ENCODE results near the gene AHDC1.

The AHDC1 gene

DNA sequence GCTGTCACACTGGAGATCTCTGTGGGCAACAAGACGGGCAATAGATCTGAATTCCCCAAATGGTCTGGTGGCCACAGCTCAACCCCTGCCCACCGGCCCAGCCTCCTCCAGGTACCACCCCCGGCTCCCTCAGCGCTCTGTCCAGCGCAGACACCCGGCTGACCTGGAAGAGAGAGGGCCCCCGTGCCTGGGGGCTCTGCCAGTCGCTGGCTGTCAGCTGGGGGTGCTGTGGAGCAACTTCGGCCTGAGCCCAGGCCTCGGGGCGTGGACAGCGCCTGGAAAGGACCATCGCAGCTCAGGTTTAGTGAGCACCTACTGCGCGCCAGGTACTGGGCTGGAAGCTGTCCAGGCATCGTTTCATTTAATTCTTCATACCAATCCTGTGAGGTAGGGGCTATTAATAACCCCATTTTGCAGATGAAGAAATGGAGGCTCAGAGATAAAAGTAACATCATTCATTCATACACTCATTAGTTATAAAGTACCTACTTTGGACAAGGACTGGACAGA, 51.0 kb downstream of the AHDC1 start:
- peaks cover 77% of the 10 kb centered on the region for H3K36me3 ChIP-seq (ENCODE audit: control insufficient read depth, insufficient read depth, low read length)
- no peaks in the 10 kb centered on the region for H3K9me3 ChIP-seq (ENCODE audit: control insufficient read depth, low read length)
- H3K27ac ChIP-seq (ENCODE audit: low read depth, low read length, severe bottlenecking): no peak overlapping the region
- WGBS, 2 experiments (ENCODE audit: insufficient coverage in 2 of 2): 92 to 94% methylated on average over 8 to 15 of the region's 16 CpGs
- H3K4me3 ChIP-seq (ENCODE audit: extremely low read depth, insufficient read depth, low read length, poor library complexity, severe bottlenecking): no peak overlapping the region
- H3K4me1 ChIP-seq (ENCODE audit: control insufficient read depth, insufficient read depth, low read length, poor library complexity, severe bottlenecking): peaks cover 33% of the 10 kb centered on the region

DNA sequence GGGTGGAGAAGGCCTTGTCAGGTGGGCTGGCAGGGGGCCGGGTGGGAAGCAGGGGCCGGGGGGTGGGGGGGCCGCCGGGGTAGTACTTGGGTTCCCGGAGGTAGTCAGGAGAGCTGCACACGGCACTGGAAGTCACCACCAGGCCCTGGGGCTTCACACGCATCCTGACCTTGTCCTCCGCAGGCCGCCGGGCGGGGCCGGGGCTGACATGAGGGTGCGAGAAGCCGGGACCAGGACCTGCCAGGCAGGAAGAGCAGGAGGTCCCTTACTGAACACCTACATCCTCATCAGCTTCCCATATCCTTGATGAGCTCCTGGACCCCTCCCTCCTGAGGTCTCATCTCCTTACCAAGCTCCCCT, 52.0 kb downstream of the AHDC1 start:
- H3K4me3 ChIP-seq (ENCODE audit: extremely low read depth, insufficient read depth, low read length, poor library complexity, severe bottlenecking): no peak overlapping the region
- 93 to 96% methylated on average over 3 to 12 of the region's 14 CpGs for WGBS, 2 experiments (ENCODE audit: insufficient coverage in 2 of 2)
- no peak overlapping the region for H3K27ac ChIP-seq (ENCODE audit: low read depth, low read length, severe bottlenecking)
- no peaks in the 10 kb centered on the region for H3K9me3 ChIP-seq (ENCODE audit: control insufficient read depth, low read length)
- peaks cover 24% of the 10 kb centered on the region for H3K4me1 ChIP-seq (ENCODE audit: control insufficient read depth, insufficient read depth, low read length, poor library complexity, severe bottlenecking)
- peaks cover 85% of the 10 kb centered on the region for H3K36me3 ChIP-seq (ENCODE audit: control insufficient read depth, insufficient read depth, low read length)

DNA sequence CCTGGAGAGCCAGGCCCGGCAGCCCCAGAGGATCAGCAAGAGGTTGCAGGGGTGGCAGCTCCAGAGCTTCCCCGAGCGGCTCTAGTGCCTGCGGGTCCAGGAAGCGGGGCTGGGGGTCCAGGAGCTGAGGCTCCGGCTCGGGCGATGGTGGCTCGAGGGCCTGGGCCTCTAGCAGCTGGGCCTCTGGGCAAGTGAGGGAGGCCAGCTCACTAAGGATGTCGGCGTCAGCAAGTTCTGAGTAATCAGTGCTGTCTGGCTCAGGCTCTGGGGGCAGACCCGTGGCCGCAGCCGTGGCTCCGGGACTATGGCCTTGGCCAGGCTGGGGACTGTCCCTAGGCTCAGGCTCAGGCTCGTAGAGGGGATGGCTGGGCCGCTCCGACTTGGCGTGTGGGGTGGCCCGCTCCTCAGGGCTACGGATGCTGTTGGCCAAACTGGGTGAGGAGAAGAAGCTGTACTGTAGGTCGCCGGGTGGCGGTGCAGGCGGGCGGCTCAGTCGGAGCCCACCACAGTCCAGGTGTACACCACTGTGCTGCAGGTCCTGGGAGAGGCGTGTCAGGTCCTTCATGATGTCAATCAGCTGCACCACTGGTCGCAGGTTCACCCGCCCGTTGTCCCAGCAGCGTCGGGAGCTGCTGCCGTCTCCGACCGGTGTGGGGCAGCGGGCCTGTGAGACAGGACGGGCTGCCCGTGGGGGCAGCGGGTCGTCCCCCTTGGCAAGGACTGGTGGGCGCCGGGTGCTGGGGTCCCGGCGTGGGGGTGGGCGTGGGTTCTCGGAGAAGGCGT, 52.6 kb downstream of the AHDC1 start:
- H3K9me3 ChIP-seq (ENCODE audit: control insufficient read depth, low read length): no peaks in the 10 kb centered on the region
- 96 to 98% methylated on average over 41 of the region's 48 CpGs for WGBS, 2 experiments (ENCODE audit: insufficient coverage in 2 of 2)
- H3K4me1 ChIP-seq (ENCODE audit: control insufficient read depth, insufficient read depth, low read length, poor library complexity, severe bottlenecking): peaks cover 23% of the 10 kb centered on the region
- no peak overlapping the region for H3K27ac ChIP-seq (ENCODE audit: low read depth, low read length, severe bottlenecking)
- H3K36me3 ChIP-seq (ENCODE audit: control insufficient read depth, insufficient read depth, low read length): peaks cover 90% of the 10 kb centered on the region
- H3K4me3 ChIP-seq (ENCODE audit: extremely low read depth, insufficient read depth, low read length, poor library complexity, severe bottlenecking): no peak overlapping the region

DNA sequence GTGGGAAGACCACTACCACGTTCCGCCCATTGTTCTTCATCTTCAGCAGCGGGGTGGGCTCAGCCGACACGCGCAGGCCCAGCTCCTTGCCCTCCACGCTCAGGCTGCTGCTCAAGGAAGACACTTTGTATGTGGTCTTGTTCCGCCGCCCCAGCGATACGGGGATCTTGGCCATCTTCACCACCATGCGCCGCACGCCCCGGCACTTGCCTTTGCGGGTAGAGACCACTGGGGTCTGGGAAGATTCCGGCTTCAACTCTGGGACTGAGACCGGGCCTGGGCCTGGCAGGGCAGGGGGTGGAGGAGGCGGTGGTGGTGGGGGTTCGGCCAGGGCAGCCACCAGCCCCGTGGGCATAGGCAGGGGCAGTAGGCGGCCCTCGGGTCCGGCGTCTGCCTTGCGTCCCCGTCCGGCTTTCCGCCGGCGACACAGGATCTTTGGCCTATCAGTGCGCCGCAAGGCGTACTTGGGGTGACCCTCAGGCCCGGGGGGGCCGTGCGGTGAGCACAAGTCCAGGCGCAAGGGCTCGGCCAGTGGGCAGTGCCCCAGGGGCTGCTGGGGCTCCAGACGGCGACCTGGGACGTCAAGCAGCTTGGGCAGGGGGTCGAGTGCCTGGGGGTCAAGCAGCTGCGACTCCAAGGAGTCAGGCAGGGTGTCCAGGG, 53.3 kb downstream of the AHDC1 start:
- H3K4me1 ChIP-seq (ENCODE audit: control insufficient read depth, insufficient read depth, low read length, poor library complexity, severe bottlenecking): peaks cover 19% of the 10 kb centered on the region
- WGBS, 2 experiments (ENCODE audit: insufficient coverage in 2 of 2): 95 to 98% methylated on average over 41 of the region's 44 CpGs
- H3K4me3 ChIP-seq (ENCODE audit: extremely low read depth, insufficient read depth, low read length, poor library complexity, severe bottlenecking): no peak overlapping the region
- peaks cover 96% of the 10 kb centered on the region for H3K36me3 ChIP-seq (ENCODE audit: control insufficient read depth, insufficient read depth, low read length)
- H3K9me3 ChIP-seq (ENCODE audit: control insufficient read depth, low read length): no peaks in the 10 kb centered on the region
- H3K27ac ChIP-seq (ENCODE audit: low read depth, low read length, severe bottlenecking): no peak overlapping the region

DNA sequence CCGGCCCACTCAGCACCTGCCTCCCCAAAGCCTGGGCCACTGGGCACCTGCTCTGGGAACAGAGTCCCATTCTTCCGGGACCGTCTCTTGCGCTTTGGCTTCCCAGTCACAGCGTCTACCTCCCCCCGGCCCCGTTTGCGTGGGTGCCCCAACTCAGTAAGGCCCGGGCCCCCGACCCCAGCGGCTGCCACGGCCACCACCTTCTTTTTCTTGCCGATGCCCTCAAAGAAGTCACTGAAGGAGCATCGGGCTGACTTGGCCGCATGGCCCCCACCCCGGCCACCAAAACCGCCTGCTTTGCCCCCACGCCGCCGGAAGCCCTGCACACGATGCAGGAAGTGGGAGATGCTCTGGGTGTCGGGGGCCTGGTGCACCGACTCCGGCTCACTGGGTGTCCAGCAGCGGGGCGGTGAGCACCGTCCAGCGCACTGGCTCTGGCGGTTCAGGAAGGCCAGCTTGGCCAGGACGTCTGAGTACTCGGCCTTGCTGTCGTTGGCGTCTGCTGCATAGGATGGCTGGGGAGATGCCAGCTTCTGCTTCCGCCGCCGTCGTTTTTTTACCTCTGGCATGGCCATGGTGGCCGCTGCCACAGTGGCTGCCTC, 54.0 kb downstream of the AHDC1 start:
- WGBS, 2 experiments (ENCODE audit: insufficient coverage in 2 of 2): 93 to 97% methylated on average over 37 to 38 of the region's 38 CpGs
- Histone ChIP-seq H3K27ac (ENCODE audit: low read depth, low read length, severe bottlenecking) (no peak overlapping the region), H3K4me1 (ENCODE audit: control insufficient read depth, insufficient read depth, low read length, poor library complexity, severe bottlenecking) (peaks cover 17% of the 10 kb centered on the region), H3K36me3 (ENCODE audit: control insufficient read depth, insufficient read depth, low read length) (peaks cover 96% of the 10 kb centered on the region), H3K4me3 (ENCODE audit: extremely low read depth, insufficient read depth, low read length, poor library complexity, severe bottlenecking) (no peak overlapping the region), H3K9me3 (ENCODE audit: control insufficient read depth, low read length) (no peaks in the 10 kb centered on the region)

DNA sequence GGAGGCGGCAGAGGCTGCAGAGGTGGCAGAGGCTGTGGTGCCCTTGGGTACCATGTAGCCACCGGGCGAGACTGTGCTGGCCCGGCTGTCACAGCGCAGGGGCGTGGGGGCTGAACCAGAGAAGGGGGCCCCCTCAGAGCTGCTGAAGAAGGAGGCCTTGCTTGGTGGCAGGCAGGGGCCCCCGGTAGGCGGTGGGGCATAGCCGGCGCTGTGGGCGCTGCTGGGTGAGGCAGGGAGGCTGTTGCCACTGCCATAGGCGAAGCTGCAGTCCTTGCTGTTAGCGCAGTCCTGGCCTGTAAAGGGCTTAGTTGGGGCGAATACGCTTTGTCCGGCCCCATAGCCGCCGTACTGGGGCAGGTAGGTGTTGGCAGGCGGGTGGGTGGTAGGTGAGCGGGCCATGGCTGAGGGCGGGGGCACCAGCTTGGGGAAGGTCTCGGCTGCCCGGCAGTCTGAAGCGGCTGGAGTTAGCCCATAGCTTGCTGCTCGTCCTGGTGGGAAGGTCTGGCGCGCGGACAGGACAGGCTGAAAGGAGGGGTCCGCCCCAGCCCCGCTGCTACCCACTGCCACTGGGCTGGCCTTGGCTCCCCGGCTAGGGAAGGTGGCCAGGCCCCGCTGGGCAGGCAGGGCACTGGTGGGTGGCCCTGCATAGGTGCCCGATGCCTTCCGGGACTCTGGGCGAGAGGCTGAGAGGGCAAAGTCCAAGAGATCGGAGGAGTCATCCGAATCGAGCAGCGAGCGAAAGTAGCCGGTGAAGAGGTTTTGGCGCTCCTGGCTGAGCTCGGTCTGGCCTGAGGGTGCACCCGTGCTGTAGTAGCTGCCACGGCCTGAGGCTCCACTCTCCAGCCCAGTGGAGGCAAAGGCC, 54.9 kb downstream of the AHDC1 start:
- Histone ChIP-seq H3K27ac (ENCODE audit: low read depth, low read length, severe bottlenecking) (no peak overlapping the region), H3K4me1 (ENCODE audit: control insufficient read depth, insufficient read depth, low read length, poor library complexity, severe bottlenecking) (peaks cover 14% of the 10 kb centered on the region), H3K9me3 (ENCODE audit: control insufficient read depth, low read length) (no peaks in the 10 kb centered on the region), H3K36me3 (ENCODE audit: control insufficient read depth, insufficient read depth, low read length) (peaks cover 95% of the 10 kb centered on the region), H3K4me3 (ENCODE audit: extremely low read depth, insufficient read depth, low read length, poor library complexity, severe bottlenecking) (no peak overlapping the region)
- WGBS, 2 experiments (ENCODE audit: insufficient coverage in 2 of 2): 94 to 96% methylated on average over 41 to 44 of the region's 45 CpGs

DNA sequence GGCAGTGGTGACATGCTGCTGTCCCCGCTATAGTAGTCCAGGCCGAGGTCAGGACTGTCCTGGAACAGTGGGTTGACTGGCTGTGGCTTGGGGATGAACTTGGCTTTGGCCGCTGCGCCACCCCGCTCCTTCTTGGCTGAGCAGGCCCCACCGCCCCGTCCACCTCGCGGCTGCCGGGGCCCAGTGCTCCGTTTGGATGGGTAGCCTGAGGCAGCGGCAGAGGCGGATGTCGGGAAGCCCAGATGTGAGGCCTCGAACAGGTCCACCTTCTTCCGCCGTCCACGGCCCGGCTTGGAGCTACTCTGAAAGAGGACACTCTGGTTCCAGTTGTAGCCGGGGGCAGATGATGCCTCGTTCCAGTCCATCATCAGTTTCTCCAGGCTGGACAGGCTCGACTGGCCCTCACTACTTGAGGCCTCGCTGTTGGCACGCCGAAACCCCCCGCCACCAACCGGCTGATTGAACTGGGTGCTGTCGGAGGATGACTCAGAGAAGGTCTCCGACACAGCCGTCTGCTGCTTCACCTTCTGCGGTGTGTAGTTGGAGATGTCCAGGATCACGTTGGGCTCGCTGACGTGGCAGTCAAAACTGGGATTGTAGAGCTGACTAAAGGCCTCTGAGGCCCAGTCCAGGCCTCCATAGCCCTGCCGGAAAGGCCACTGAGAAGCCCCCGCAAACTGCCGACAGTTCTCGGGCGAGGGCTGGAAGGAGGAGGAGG, 55.6 kb downstream of the AHDC1 start:
- 96% methylated on average over 31 to 39 of the region's 39 CpGs for WGBS, 2 experiments (ENCODE audit: insufficient coverage in 2 of 2)
- Histone ChIP-seq H3K9me3 (ENCODE audit: control insufficient read depth, low read length) (no peaks in the 10 kb centered on the region), H3K4me3 (ENCODE audit: extremely low read depth, insufficient read depth, low read length, poor library complexity, severe bottlenecking) (no peak overlapping the region), H3K4me1 (ENCODE audit: control insufficient read depth, insufficient read depth, low read length, poor library complexity, severe bottlenecking) (peaks cover 19% of the 10 kb centered on the region), H3K36me3 (ENCODE audit: control insufficient read depth, insufficient read depth, low read length) (peaks cover 92% of the 10 kb centered on the region), H3K27ac (ENCODE audit: low read depth, low read length, severe bottlenecking) (no peak overlapping the region)

DNA sequence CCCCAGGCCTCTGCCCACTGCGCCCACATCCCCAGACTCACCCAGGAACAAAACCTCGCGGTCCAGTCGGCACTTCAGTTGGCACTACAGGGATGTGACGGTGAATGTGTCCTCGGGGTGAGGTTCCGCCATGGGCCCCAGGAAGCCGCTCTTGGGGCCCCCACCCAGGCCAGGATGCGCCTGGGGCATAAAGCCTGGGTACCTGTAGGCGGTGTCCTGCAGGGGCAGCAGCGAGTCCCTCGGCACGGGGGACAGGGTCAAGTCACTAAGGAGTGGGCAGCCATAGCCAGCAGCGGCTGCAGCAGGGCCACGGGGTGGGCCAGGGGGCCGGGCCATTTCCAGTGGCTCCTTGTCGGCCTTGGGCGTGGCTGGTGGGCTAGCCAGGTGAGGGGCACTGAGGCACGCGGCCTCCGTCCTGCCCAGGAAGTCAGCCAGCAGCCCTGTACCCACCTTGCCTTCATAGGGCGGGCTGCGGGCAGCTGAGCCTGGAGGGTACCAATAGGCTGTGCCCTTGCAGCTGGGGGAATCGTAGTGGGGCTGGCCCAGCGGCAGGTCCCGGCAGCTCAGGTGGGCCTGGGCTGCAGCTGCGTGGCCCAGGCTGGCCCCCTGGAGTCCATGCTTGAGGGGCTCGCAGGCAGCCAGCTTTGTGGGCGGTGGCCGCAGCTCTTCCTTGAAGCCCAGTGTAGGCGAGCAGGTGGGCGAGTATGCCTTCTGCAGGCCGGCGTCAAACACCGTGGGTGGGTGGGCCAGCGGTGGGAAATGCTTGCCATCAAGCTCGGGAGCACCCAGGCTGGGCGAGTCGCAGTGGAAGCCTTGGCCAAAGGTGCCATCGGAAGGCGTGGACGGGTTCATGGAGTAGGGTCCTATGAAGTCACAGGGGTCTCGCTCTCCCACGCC, 56.5 kb downstream of the AHDC1 start:
- Histone ChIP-seq H3K9me3 (ENCODE audit: control insufficient read depth, low read length) (no peaks in the 10 kb centered on the region), H3K36me3 (ENCODE audit: control insufficient read depth, insufficient read depth, low read length) (peaks cover 91% of the 10 kb centered on the region), H3K4me3 (ENCODE audit: extremely low read depth, insufficient read depth, low read length, poor library complexity, severe bottlenecking) (no peak overlapping the region), H3K4me1 (ENCODE audit: control insufficient read depth, insufficient read depth, low read length, poor library complexity, severe bottlenecking) (peaks cover 28% of the 10 kb centered on the region), H3K27ac (ENCODE audit: low read depth, low read length, severe bottlenecking) (no peak overlapping the region)
- WGBS, 2 experiments (ENCODE audit: insufficient coverage in 2 of 2): 97% methylated on average over 36 to 44 of the region's 44 CpGs

DNA sequence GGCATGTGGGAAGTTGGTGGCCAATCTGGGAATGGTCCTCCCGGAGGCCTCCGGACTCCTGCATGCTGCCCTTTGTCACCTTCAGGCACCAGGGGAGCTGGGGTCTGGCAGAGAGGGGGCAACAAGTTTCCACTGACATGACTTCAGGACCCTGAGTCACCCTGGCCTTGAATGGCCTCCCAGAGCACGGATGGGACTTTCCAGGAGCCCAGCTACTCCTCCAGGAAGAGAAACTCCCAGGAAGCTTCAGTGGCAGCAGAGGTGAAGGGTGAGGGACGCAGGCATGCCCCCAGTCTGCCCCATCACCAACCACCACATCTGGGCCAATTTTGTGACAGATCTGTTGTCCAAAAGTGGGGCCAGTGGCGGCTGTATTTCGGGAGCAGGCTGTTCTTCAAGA, 58.1 kb downstream of the AHDC1 start:
- H3K9me3 ChIP-seq (ENCODE audit: control insufficient read depth, low read length): no peaks in the 10 kb centered on the region
- H3K36me3 ChIP-seq (ENCODE audit: control insufficient read depth, insufficient read depth, low read length): peaks cover 88% of the 10 kb centered on the region

More for the DNA sequence above, 58.1 kb downstream of the AHDC1 start:
- WGBS, 2 experiments (ENCODE audit: insufficient coverage in 2 of 2): 97 to 100% methylated on average over 4 to 5 of the region's 6 CpGs
- Histone ChIP-seq H3K4me1 (ENCODE audit: control insufficient read depth, insufficient read depth, low read length, poor library complexity, severe bottlenecking) (peaks cover 33% of the 10 kb centered on the region), H3K27ac (ENCODE audit: low read depth, low read length, severe bottlenecking) (no peak overlapping the region), H3K4me3 (ENCODE audit: extremely low read depth, insufficient read depth, low read length, poor library complexity, severe bottlenecking) (no peak overlapping the region)
